OCI-LY3 (cell line): ENCODE results near the gene PTBP3.

Experiments
- CTCF ChIP-seq: fragments of 200-600, 300-600 bp; sonication (generic); IDR thresholded peaks from 2 replicates; pipeline ENCODE4 v1.5.1; 2014; ENCODE audit warnings: antibody characterized with exemption, low read length, low read depth
- EZH2phosphoT487 ChIP-seq: fragments of 200-600 bp; shearing (Covaris generic); IDR thresholded peaks from 2 replicates; pipeline ENCODE4 v1.6.1; 2018; ENCODE audit warnings: antibody characterized with exemption, mixed run types, low read depth

GRCh38 chr9:112326194-112326593 lies 7.2 kb downstream of the PTBP3 start:
- TF ChIP-seq CTCF (no peak), EZH2phosphoT487 (no peak)
